Effector memory CD8-positive, alpha-beta T cell (primary cell): ENCODE measurements around the gene HOXD11.
A peak's percentile ranks its signal among the peaks of the same experiment; 100 is the strongest.

Source experiments
- ATAC-seq: fragments of 150-1000 bp; cut with Tn5 transposase; replicated peaks from 2 replicates; pipeline ENCODE4 v1.10.0; 2021; ENCODE audit warnings: mild to moderate bottlenecking, moderate library complexity
- DNase-seq, 3 experiments: peaks; one replicate each; pipeline ENCODE4 v3.0.0; 2021
- H3K27ac Mint-ChIP-seq, 2 donors: one replicate each; pipeline ENCODE4 v1.8.0; 2022; ENCODE audit warnings: mild to moderate bottlenecking in 2 of 2, mixed read lengths in 2 of 2, moderate library complexity in 2 of 2
- H3K27me3 Mint-ChIP-seq, 2 donors: one replicate each; pipeline ENCODE4 v1.8.0; 2022; ENCODE audit warnings: mixed read lengths in 2 of 2
- H3K36me3 Mint-ChIP-seq: one replicate; pipeline ENCODE4 v1.8.0; 2022; ENCODE audit warnings: mild to moderate bottlenecking, moderate library complexity, mixed read lengths; ENCODE audit not compliant: insufficient read depth
- H3K4me1 Mint-ChIP-seq, 2 donors: one replicate each; pipeline ENCODE4 v1.8.0; 2022; ENCODE audit warnings: low read depth in 2 of 2, mixed read lengths in 2 of 2
- H3K4me3 Mint-ChIP-seq, 2 donors: one replicate each; pipeline ENCODE4 v1.8.0; 2022; ENCODE audit warnings: mild to moderate bottlenecking in 2 of 2, mixed read lengths in 2 of 2, moderate library complexity in 2 of 2
- H3K9me3 Mint-ChIP-seq, 2 donors: one replicate each; pipeline ENCODE4 v1.8.0; 2022; ENCODE audit warnings: mixed read lengths in 2 of 2

Gene HOXD11

DNA sequence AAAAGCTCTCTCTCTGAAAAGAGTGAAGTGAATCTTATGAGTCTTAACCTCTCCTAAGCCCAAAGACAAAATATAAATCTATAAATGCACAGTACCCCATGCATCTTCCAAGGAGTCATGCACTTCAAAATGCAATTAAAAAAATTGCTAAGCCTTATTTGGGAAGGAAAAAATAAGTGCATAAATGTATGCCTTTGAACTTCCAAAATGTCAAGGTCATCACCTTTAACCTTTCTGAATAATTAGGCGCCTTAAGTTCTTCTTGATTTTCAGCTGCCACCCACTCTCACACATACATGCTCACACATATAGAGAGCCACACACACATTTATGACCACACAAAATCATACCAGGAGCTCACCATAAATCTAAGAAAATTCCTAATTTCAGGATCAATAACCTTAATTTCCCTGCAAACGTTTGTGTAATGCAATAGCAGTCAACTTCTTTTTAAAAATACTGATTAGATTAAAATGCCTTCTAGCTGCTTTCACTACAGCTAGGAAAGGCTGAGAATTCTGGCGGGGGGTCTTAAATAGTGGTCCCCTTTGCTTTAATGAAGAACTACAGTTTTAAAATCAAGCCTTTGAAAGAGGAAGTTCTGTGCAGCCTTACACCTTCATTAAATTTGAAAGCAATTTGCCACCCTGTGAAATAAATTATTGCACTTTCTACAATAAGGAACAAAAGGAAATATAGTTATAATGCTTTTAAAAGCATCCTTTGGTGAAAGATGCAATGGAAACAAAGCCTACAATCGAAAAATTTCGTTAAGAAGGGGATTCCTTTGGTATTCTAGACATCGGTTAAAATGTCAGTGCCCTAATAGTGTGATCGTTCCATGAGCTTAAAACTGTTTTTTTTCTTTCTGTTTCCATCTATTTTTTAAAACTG is 3.6 kb downstream of the HOXD11 start:
- no peak overlapping the region for H3K27ac Mint-ChIP-seq
- DNase-seq (no peak), ATAC-seq (no peak)
- peaks cover 12 to 14% of the 10 kb centered on the region in 2 donors for H3K4me1 Mint-ChIP-seq
- H3K36me3 Mint-ChIP-seq, result peaks cover 42% of the 10 kb centered on the region
- peak overlapping the region in 1 of 2 donors; percentile 42 for H3K4me3 Mint-ChIP-seq
- peaks cover 73 to 86% of the 10 kb centered on the region in 2 donors for H3K27me3 Mint-ChIP-seq
- no peaks in the 10 kb centered on the region for H3K9me3 Mint-ChIP-seq

DNA sequence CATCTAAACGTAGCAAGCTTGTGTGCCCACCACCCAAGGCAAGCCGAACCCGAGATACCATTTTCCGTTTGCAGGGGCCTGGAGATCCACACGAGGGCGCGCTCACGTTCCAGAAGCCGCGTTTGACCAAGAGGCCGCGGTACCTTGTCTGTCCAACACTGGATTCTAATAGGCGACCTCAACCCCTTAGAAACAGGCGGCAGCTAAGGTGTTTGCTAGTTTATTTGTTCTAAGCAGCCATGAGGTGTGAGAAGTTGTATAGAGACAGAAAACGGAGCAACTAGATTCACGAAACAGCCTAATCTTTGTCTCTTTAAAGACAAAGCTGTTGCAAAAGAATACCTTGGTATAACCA is 4.2 kb downstream of the HOXD11 start:
- ATAC-seq, result no peak
- no peaks in the 10 kb centered on the region for H3K9me3 Mint-ChIP-seq
- H3K4me1 Mint-ChIP-seq, result peaks cover 6 to 10% of the 10 kb centered on the region in 2 donors
- H3K27ac Mint-ChIP-seq, result no peak overlapping the region
- DNase-seq, result no peak
- H3K36me3 Mint-ChIP-seq, result peaks cover 39% of the 10 kb centered on the region
- peak overlapping the region in 1 of 2 donors; percentile 42 for H3K4me3 Mint-ChIP-seq
- H3K27me3 Mint-ChIP-seq, result peaks cover 73 to 86% of the 10 kb centered on the region in 2 donors

DNA sequence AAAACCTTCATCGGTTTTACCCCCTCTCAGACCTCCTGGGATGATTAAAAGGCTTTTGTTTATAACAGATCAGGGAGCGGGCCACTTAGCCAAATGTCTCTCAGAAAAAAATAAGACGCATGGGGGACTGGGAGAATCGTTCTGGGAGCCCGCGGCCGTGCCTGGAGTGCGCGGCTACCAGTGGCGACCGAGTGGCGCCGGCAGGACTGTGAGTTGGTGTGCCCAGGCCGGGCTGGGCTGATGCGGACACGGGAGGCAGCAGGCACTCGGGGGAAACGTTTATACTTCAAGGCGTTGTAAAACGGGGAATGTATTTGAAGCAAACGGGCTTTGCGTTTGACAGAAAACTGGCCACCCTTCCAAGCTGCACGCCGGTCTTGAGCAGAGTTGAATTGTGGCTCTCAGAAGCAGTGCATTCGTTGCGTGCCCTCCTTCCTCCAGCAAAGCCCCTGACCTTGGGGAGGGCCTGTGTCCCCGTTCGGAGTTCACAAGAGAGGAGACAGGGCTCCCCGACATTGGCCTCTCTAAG is 4.8 kb downstream of the HOXD11 start:
- H3K4me3 Mint-ChIP-seq, result no peak overlapping the region
- ATAC-seq (no peak), DNase-seq (no peak)
- peaks cover 42% of the 10 kb centered on the region for H3K36me3 Mint-ChIP-seq
- H3K4me1 Mint-ChIP-seq, result peaks cover 5 to 7% of the 10 kb centered on the region in 2 donors
- no peaks in the 10 kb centered on the region for H3K9me3 Mint-ChIP-seq
- H3K27me3 Mint-ChIP-seq, result peaks cover 76 to 86% of the 10 kb centered on the region in 2 donors
- no peak overlapping the region for H3K27ac Mint-ChIP-seq

DNA sequence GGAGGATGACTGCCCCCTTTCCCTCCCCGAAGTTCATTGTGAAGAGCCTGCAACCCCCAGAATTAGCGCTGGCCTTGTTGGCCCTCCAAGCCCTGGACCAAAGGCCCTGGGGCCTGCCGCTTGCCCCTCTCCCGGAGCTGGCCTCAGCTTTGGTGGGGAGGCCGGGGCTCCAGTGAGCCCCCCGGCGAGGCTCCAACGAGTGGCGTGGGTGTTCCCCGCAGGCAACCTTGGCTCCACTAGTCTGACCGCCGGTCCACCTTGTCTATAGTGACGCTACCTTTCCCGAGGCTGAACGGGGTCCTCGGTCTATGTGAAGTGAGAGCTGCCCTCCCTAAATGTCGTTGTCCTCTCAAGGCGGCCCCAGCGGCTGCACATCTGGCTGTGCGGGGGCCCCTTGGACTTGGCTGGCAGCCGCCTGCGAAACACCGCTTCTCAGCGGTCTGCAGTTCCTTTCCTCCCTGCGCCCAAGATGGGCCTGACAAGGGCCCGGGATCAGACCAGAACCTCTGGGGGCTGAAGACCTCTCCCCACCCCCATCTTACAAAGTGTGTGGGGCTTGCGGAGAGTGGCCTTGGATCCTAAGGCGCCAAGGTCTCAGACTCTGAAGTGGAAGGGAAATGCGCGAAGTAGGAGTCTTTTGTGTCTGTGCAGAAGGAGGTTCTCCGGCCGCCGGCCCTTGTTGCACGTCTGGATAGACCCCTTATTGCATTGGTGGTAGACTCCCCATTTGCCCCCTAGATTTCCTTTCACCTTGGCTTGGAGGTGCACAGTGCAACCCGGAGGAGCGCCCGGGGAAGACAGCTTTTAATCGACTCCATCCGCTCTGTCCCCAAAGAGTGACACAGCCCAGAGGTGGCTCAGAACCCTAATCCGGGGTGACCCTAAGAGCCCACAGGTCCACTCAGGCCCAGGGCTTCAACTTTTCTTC is 5.6 kb downstream of the HOXD11 start:
- no peak overlapping the region for H3K4me3 Mint-ChIP-seq

DNA sequence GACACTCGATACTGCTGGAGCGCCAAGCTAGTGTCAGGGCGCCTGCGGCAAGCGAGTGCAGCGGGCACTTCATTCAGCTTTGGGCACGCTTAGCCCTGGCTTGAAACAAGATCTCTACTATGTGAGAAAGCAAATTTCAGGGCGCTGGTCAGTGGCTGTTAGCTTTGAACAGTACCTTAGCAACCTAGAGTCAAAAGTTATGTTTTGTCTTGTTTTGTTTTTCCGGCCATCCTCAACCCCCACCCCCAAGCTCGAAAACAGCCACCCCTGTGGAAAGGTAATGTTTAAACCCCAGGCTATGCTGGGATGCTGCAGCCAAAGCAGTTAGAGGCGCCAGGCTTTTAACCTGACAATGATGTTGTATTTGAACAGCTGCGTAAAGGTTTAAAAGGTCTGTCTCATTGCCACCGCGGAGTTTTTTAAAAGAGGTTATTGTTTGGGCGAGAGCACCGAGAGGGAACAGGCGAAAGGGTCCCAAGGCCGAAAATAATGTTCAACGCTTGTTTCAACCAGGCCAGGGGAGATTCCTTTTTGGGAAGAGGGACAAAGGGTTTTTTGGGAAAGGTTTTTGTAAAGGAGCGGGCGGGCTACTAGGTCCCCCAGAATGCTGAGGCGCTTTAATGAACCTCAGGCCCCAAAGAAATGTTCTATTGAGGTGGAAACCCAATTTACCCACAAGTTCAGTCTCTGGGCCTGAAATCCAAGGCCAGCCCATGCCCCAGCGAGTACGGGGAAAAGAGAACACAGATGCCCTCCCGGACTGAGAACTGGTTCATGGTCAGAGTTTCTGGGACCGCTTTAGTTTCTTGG is 7.2 kb downstream of the HOXD11 start:
- no peaks in the 10 kb centered on the region for H3K9me3 Mint-ChIP-seq
- H3K36me3 Mint-ChIP-seq, result peaks cover 43% of the 10 kb centered on the region
- H3K27ac Mint-ChIP-seq, result no peak overlapping the region
- H3K27me3 Mint-ChIP-seq, result peaks cover 90 to 97% of the 10 kb centered on the region in 2 donors
- H3K4me3 Mint-ChIP-seq, result no peak overlapping the region
- peaks cover 7 to 11% of the 10 kb centered on the region in 2 donors for H3K4me1 Mint-ChIP-seq
- no peak for DNase-seq
- ATAC-seq, result no peak

More for the DNA sequence above, 5.6 kb downstream of the HOXD11 start:
- H3K36me3 Mint-ChIP-seq, result peaks cover 48% of the 10 kb centered on the region
- no peak for DNase-seq
- no peak for ATAC-seq
- no peaks in the 10 kb centered on the region for H3K9me3 Mint-ChIP-seq
- peaks cover 83 to 90% of the 10 kb centered on the region in 2 donors for H3K27me3 Mint-ChIP-seq
- peaks cover 3 to 7% of the 10 kb centered on the region in 2 donors for H3K4me1 Mint-ChIP-seq
- no peak overlapping the region for H3K27ac Mint-ChIP-seq

DNA sequence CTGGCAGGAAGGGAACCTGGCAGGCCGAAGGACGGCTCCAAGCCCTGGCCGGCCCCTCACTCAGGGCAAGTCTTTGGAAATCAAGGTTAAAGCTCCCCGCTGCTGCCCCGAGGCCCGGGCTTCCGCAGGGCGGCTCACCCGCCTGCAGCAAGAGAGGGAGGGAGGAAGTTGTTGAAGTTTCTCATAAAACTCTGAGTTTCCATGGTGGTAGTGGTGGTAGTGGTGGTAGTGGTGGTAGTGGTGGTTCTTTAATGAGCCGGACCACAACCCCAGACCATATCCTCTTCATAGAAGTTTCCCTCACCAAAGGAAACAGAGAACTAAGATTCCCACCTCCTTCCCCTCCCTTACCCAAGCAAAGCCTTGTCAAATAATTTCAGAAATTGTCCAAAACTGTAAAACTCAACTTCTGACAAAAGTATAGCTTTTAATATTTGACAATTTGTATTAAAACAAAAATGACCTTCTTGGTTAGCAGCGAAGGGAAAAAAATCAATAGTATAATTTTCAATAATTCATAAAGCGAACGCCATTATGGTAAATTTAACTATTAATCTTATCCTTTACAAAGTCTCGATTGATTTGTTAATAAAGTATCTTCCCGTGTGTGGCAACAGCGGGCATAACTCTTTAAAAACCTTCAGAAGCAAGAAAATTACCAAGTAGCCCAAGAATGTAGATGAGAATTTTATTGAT is 8.0 kb downstream of the HOXD11 start:
- H3K4me1 Mint-ChIP-seq, result peaks cover 7 to 9% of the 10 kb centered on the region in 2 donors
- no peaks in the 10 kb centered on the region for H3K9me3 Mint-ChIP-seq
- H3K4me3 Mint-ChIP-seq, result no peak overlapping the region
- peaks cover 90 to 97% of the 10 kb centered on the region in 2 donors for H3K27me3 Mint-ChIP-seq
- no peak for ATAC-seq
- peaks cover 39% of the 10 kb centered on the region for H3K36me3 Mint-ChIP-seq
- no peak overlapping the region for H3K27ac Mint-ChIP-seq
- no peak for DNase-seq

DNA sequence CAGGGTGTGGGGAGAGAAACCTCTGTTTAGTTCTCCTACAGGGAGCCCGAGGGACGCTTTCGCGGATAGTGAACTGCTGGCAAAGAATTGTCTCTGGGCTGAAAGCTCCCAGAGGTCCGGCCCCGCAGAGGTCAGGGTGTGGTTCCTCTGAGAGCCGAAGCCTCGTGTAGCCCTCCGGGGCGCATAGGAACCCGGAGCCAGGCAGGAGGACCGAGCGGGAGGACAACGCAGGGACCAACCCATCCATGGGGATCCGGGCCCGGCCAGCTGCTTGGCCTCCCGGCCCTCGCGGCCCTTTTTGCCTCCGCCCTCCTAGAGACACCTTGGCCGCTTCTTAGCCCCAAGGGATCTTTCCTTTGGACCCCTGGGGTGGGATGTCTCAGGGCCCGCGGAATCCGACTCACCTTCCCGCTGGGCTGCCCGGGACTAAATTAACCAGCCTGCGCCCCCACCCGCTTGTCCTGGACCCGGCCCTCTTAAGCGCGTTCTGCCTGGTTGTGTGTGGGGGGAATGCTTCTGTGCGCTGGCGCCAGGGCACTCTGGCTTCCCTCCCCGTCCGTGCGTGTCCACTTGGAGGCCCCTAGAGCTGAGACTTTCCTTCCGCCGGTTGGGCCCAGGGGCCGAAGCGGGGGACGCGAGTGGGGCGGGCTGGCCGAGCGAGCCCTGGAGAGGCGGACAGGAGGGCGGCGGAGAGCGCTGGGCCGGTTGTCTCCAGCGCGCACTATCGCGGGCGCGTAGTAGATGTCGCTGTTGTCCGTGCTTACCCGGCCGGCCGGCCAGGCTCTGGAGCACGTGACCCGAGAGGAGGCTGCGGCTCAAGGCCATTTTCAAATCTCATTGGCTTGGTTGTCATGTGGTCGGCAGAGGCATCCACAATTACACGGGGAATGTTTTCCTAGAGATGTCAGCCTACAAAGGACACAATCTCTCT is 9.1 kb downstream of the HOXD11 start, which contains the start of gene HOXD10:
Gene HOXD10 (plus strand): TSS at position 896 of the 931 bp plus-strand sequence. CDS start 56 bp downstream, outside the sequence.
- Mint-ChIP-seq H3K27me3 (peaks cover 90 to 97% of the 10 kb centered on the region in 2 donors), H3K4me3 (no peak within 1 kb of the TSS), H3K27ac (peak within 1 kb of the TSS in 1 of 2 donors; percentile 29), H3K4me1 (peaks cover 6 to 9% of the 10 kb centered on the region in 2 donors), H3K36me3 (peaks cover 43% of the 10 kb centered on the region), H3K9me3 (no peaks in the 10 kb centered on the region)
- DNase-seq, result no peak
- ATAC-seq, result no peak

DNA sequence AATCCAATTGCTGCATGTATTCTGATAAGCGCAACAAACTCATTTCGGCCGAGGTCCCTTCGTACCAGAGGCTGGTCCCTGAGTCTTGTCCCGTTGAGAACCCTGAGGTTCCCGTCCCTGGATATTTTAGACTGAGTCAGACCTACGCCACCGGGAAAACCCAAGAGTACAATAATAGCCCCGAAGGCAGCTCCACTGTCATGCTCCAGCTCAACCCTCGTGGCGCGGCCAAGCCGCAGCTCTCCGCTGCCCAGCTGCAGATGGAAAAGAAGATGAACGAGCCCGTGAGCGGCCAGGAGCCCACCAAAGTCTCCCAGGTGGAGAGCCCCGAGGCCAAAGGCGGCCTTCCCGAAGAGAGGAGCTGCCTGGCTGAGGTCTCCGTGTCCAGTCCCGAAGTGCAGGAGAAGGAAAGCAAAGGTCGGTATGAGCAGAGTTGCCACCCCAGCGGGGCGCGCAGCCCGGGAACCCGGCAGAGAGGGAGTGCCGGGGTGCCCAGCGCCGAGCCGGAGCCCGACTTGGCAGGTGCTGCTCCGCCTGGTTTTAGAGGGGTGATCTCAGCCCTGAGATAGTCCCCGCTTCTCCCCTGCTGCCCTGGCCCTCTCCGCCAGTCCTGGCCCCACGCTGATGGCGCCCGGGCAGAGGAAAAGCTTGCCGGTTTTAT is 10.2 kb downstream of the HOXD11 start:
- DNase-seq (no peak), ATAC-seq (no peak)
- H3K36me3 Mint-ChIP-seq, result peaks cover 39% of the 10 kb centered on the region
- H3K27ac Mint-ChIP-seq, result peak overlapping the region in 1 of 2 donors; percentile 29
- no peak overlapping the region for H3K4me3 Mint-ChIP-seq
- peaks cover 85 to 91% of the 10 kb centered on the region in 2 donors for H3K27me3 Mint-ChIP-seq
- no peaks in the 10 kb centered on the region for H3K9me3 Mint-ChIP-seq
- H3K4me1 Mint-ChIP-seq, result peaks cover 4 to 9% of the 10 kb centered on the region in 2 donors

DNA sequence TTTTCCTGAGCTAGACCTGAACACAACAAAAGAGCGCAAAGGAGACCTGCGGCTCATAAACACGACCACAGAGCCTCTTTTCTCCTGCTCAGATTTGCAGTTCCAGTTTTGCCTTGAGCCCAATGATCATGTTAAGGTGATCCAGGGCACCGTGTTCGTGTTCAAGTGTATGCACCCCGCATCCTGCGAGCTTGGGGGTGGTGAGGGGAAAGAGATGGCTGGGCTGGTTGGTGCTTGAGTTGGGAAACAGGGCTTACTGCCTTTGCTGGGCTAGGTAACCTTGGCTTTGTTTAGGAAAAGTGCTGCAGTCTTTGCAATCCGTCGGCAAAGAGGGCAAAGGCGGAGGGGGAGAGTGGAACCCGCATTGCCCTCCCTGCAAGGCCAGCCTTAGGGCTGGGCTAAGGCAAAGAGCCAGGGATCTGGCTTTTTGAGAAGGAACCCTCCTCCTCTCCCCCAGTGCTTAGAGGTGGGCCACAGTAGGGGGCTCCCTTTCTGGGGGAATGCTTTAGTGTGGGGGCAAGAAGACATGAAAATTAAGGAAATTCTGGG is 10.8 kb downstream of the HOXD11 start:
- Mint-ChIP-seq H3K36me3 (peaks cover 38% of the 10 kb centered on the region), H3K4me1 (peaks cover 4 to 9% of the 10 kb centered on the region in 2 donors), H3K9me3 (no peaks in the 10 kb centered on the region), H3K4me3 (no peak overlapping the region), H3K27ac (no peak overlapping the region), H3K27me3 (peaks cover 79 to 85% of the 10 kb centered on the region in 2 donors)
- no peak for DNase-seq
- no peak for ATAC-seq

DNA sequence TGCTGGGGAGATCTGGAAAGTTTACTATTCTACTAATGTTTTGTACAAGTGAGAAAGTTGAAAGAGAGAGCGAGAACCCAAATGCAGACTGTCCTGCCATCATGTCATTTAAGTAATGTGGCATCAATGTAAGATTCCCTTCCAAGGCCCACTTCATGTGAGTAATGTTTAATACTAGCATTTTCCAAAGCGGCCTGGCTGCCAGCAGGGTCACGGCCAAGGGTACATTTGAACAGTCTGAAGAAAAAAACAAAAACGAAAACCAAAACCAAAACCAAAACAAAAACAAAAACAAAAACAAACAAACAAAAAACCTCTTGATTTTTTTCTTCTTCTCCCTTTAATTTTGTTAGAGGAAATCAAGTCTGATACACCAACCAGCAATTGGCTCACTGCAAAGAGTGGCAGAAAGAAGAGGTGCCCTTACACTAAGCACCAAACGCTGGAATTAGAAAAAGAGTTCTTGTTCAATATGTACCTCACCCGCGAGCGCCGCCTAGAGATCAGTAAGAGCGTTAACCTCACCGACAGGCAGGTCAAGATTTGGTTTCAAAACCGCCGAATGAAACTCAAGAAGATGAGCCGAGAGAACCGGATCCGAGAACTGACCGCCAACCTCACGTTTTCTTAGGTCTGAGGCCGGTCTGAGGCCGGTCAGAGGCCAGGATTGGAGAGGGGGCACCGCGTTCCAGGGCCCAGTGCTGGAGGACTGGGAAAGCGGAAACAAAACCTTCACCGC is 11.7 kb downstream of the HOXD11 start:
- no peak for ATAC-seq
- H3K27me3 Mint-ChIP-seq, result peaks cover 77 to 81% of the 10 kb centered on the region in 2 donors
- DNase-seq, result no peak
- peak overlapping the region; percentile 23 to 29 for H3K4me3 Mint-ChIP-seq
- no peak overlapping the region for H3K27ac Mint-ChIP-seq
- peaks cover 4 to 9% of the 10 kb centered on the region in 2 donors for H3K4me1 Mint-ChIP-seq
- peaks cover 41% of the 10 kb centered on the region for H3K36me3 Mint-ChIP-seq
- H3K9me3 Mint-ChIP-seq, result no peaks in the 10 kb centered on the region
